NCI-H146 treated with DMSO at 0.1 percent for 48 hours (cell line): Measurements from ENCODE around the gene PLEKHD1.
A peak's percentile ranks its signal among the peaks of the same experiment; 100 is the strongest.
"Not testable (repeated sequence)": the region's sequence is repeated elsewhere in the genome, so short reads cannot be mapped to it uniquely, and the experiment has no call there.

Experiments used
- DNase-seq: peaks from one replicate; lab custom pipeline; 2025; ENCODE audit not compliant: unreplicated experiment; lab: John Stamatoyannopoulos, UW

Gene PLEKHD1

DNA sequence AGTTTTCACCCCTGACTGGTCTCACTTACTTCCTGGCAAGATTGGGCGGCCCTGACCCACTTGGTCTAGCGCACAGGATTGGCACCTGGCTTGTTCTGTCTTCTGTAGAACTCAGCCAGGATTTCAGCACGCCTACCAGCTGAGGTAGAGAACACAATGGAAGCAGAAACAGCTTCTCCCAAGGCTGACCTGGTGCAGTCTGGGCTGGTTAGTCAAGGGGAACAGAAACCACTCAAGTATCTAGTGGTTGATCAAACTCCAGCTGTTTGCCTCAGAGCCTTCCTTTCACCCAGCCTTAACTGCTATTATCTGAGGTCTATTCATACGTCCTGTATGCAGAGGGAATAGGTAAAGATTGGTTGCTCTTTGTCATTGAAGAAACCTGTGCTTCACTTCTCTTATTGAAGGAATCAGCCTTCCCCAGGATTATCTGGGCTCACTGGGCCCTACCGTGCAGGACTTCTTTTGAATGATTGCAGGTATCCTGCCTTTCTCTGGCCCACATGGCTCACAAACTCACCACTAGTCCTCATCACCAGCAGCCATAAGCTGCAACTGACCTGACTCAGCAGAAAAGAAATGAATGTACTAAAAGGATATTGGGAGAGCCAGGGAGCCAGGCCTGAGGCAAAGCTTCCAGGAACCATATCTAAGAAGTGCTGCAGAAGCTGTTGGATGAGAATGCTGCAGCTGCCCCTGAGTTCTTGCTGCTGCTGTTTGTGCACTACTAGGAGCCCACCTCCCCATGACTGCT, 2.5 kb upstream of the PLEKHD1 start:
- DNase-seq = no peak

DNA sequence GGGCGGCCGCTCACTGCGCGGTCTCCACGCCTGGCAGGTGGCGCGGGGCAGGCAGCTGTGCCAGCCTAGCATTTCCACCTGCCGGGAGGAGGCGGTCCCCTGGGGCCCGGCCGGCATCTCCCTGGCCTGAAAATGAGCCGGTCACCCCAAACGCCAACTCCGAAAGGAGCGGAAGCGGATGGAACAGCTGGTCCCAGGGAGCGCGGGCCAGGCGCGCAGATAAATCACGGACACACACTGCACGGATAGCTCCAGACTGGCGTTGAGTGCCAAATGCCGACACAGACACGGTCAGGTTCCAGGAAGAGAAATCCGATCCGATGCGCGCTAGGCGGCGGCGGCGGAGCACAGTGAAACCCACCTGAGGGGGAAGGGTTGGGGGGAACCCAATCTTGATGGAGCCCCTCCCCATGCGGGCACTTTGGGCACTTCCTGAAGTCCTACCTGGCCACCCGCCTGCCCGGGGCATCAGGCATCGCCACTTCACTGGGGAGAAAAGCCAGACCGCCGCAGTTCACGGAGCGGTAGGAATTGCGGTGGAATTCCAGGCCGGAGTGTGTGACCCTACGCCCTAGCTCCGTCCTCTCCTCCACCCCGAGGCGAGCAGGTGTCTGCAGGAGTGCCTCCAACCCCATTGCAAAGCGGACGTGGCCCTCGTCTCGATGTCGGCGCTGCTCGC, 624 bp upstream of the PLEKHD1 start:
- DNase-seq = peak; percentile 5

DNA sequence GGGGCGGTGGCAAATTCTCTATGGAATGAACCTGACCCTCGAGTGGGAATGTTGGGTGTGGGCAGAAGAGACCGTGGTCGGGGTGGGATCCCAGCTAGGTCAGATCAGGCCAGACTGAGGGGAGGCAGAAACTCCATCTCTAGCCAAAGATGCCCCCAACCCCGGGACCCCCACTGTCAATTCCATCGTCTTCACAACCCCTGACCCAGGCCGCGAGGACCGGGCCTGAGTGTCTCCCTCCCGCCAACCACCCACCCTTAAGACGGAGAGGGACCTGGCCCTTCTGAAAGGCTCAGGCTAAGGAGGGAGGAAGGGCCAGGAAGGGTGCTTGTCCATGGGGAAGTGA, 760 bp downstream of the PLEKHD1 start:
- DNase-seq = no peak

DNA sequence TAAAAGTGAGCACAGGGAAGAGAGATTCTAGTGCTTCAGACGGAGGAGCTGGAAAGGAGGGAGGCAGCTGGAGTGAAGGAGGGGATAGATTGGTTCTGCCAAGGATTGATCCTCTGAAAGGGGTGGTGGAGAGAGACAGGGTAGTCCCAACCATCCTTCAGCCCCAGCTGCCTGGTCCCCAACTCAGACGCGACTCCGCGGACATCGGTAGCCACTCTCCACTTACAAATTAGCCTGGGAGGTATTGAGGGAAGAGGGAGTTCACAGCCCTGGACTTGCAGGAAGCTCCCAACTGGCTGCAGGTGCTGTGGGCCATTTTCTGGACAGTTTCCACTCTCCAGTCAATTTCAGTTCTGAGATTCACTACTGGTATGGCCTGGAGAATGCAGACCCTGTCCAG, 1.2 kb downstream of the PLEKHD1 start:
- no peak for DNase-seq

DNA sequence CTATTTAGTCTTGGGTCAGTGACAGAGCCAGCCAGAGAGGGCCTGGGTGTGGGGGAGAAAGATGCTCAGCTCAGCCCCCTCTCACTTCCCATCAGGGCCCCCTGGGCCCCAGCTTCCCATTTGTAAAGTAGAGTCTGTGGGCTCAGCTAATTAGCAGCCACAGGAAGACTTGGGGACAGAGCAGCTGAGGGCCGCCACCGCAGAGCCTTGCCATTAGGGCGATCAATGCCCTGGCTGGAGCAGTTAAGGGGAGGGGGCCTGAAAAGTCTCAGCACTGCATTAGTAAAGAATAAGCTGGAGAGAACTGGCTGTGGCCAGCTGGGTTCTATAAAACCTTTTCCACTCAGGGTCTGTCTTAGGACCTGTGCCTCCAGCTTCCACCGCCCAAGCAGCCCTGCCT, 2.7 kb downstream of the PLEKHD1 start:
- DNase-seq = no peak

DNA sequence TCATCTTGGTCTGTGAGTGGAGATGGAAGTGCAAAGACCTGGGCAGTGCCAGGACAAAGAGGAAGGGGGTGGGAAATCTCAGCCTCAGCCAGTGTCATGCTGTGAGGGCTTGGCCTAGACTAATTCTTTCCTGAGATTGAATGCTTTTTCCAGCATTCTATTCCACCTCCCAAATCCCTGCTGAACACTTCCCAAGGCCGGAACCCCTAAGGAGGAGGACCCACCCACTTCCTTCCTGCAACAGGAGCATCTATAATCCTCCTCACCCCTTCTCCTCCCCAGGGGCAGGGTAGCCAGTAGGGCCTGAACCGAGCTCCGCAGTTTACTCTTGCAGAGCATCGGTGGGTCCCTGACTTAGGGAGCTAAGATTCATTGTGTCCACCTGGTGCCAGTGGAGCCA, 3.2 kb downstream of the PLEKHD1 start:
- no peak for DNase-seq

DNA sequence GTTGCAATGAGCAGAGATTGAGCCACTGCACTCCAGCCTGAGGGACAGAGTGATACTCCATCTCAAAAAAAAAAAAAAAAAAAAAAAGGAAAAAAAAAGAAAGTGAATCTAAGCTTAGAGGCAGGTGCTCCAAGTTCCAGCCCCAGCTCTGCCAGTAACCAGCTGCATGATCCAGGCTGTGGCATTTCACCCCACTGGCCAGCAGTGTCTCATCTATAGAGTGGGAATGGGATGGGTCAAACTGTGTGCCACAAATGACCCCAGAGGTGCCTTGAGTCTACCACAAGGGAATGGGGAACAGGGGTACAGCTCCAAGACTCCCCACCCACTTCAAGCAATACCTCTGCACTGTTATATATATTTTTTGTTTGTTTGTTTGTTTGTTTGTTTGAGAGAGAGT, 5.0 kb downstream of the PLEKHD1 start:
- DNase-seq = no peak

DNA sequence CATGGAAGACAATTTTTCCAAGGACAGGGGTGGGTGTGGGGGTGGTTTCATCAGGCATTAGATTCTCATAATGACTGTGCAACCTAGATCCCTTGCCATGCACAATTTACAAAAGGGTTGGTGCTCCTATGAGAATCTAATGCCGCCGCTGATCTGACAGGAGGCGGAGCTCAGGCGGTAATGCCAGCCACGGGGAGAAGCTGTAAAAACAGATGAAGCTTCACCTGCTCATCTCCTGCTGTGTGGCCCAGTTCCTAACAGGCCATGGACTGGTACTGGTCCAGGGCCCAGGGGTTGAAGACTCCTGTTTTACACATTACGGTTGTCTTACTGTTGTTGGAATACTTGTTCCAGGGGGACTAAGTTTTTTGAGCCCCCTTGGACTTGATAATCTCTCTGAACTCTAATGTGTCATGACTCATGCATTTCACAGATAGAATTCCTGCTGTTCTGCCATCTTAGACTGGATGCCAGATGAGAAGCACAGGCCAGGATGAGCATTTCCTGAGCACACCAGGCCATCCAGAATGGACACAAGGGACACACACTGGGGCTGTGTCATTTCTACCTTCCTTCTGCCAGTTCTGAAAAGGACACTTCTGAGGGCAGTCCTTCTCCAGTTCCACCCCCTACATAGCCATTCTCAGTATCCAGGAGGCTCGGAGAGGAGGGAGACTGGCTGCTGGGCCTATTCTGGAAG, 5.8 kb downstream of the PLEKHD1 start:
- DNase-seq = no peak

DNA sequence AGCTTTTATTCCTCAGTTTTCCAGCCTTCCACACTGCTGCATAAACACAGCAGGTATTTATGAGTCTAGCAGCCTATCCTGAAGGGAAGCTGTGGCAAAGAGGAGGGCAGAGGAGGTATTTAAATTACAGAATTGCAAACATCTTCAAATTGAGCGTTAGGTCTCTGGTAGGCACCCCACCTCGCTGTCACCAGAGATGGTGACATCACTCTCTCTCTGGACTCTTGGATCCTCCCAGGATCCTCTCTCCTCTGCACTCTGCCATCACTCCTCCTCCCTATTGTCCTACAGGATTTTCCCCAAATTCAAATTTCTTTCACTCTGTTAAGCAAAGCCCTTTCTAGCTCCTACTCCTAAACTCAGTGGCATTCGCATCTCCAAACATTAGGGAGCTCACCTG, 6.7 kb downstream of the PLEKHD1 start:
- no peak for DNase-seq

DNA sequence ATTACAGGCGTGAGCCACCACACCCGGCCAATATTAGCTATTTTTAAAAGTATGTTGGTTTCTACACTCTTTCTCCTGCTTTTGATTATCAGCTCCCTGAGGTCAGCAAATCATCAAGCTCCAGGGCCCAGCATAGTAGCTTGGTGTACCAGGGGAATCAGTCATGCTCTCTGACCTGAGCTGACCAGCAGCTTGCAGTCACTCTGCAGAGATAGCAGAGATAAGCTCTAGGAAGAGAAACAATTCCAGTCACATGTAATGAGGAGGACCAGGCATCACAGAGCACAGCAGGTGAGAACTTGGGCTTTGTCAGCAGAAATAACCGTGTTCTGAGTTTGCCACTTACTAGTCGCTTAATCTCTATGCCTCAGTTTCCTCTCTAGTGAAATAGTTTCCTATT, 8.5 kb downstream of the PLEKHD1 start:
- DNase-seq = no peak

DNA sequence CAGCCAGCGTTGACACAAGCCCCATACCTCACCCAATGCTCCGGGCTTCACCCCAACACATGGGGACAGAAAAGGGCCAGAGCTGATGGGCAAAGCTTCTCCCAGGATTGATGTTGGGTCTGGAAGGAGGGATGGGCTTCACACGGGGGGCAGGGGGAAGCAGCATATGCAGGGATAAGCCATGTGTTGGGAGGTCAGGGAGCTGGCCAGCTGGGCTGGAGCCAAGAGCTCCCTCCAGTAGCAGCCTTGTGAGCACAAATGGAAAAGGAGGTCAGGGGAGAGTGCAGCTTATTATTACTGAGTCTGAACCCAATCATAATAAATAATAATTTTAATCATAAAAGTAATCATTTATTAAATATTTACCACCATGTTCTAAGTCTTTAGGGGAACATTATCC, 9.3 kb downstream of the PLEKHD1 start:
- no peak for DNase-seq

DNA sequence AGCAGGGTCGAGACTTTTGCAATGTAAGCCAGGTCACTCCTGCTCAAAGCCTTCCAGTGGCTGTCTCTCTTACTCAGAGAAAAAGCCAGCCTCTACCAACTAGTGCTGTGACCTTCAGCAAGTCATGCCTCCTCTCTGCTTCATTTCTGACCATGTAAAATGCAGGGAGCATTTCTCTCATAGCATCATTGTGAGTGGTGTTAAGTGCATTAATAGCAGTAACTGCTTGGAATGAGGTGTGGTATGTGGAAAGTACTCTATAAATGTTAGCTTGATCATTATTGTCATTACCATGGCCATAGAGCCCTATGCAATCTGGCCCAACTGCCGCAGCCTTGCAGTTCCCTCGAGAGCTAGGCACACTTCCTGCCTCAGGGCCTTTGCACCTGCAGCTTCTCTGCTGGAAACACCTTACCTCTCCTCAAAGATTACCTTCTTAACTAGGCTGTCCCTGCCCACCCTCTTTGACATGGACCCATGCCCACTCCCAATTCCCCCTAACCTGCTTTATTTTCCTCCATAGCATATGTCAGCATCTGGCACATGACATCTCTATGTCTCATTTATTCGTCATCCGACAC, 10.9 kb downstream of the PLEKHD1 start:
- DNase-seq = no peak

DNA sequence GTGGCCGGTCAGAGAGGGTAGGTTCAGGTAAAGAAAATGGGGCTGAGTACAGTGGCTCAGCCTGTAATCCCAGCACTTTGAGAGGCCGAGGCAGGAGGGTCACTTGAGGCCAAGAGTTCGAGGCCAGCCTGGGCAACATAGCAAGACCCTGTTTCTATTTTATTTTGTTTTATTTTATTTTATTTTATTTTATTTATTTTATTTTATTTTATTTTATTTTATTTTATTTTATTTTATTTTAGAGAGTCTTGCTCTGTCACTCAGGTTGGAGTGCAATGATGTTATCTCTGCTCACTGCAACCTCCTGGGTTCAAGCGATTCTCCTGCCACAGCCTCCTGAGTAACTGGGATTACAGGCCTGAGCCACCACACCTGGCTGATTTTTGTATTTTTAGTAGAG, 13.3 kb downstream of the PLEKHD1 start:
- DNase-seq = not testable (repeated sequence)

DNA sequence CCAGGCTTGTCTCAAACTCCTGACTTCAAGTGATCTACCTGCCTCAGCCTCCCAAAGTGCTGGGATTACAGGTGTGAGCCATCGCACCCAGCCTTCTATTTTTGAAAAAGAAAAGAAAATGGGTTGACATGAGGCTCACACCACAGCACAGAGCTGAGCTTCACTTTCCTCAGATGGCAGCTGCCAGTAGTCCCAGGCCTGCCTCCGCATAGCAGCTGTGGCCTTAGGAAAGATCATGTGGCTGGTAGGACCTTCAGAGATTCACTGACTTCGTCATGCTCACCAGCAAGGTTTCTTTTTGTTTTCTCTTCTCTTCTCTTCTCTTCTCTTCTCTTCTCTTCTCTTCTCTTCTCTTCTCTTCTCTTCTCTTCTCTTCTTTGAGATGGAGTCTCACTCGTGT, 13.8 kb downstream of the PLEKHD1 start:
- not testable (repeated sequence) for DNase-seq

DNA sequence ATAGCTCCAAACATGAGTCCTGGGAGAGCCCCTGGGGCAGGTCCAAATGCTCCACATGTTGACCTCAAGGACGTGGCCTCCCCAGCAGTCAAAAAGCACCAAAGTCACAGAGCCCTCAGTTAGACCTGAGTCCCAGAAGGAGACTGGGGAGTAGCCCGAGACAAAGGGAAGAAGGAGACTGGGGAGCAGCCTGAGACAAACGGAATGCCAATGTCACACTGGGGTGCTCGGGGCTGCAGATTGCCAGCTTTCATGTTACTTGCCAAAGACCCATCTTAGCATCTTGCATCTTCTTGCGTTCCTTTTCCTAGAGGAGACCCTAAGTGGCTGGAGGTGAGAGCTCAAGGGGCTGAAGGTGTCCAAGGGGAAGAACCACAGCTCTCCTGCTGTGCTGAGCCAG, 14.9 kb downstream of the PLEKHD1 start:
- DNase-seq = no peak

DNA sequence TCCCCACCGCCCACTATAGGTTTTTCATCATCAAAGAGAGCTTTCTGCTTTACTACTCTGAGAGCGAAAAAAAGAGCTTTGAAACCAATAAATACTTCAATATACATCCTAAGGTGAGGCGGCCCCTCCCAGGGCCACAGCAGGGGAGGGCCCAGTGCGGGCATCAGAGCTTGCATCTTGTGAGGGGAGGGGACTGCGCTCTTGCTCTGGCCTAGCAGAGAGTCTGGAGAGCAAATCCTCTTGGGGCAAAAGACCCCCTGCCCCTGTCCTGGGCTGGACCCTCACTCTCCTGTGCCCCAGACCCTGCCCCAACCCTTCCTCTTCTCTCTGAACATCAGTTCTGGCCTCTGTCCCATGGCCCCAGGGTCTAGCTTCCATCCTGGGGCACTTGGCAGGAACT, 15.6 kb downstream of the PLEKHD1 start:
- DNase-seq = no peak

DNA sequence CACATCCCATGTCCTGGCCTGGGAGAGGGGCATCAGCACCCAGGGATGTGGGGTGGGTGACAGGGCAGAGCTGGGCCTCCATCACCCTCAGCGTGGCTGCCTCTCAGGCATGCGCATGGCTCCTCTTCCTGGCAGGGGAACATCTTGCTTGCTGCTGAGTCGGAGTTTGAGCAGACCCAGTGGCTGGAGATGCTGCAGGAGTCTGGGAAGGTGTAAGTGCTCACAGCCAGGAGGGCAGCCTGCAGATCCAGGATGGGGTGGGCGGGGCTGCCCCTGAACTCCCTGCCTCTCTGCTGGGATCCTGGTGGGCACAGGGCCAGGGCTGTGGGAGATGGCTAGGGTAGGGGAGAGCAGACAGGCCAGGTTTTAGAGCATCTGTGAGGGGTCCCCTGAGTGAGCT, 16.2 kb downstream of the PLEKHD1 start:
- no peak for DNase-seq

DNA sequence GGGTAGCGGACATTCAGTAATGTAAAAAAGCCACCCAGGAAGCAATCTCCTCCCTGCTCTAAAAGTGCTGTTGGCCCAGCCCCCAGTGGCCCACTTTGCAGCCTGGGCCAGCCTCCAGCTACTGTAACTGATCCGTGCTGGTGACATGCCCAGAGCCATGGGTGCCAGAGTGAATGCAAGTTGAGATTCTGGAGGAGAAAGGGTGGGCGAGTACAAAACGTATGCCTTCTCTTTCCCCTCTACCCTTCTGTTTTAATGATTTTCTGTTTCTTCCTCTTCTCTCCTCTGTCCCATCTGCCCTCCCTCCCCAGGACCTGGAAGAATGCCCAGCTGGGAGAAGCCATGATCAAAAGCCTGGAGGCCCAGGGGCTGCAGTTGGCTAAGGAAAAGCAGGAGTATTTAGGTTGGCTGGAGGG, 16.9 kb downstream of the PLEKHD1 start:
- DNase-seq = no peak

DNA sequence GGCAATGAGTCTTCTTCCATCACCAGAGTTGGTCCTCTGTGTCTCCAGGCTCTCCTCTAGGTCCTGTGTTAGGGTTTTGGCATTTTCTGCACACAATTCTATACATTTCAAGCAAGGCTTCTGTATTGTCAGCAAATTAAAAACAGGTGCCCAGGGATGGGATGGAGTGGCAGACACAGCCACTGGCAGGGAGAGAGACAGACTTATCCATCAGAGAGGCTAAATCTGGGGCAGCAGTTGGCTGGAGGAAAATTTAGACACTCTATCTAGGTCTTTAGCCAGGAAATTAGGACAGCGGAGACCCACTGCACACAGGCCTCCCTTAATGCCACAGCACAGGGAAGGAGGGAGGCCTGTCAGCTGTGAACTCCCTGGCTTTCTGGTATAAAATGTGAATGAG, 20.2 kb downstream of the PLEKHD1 start:
- no peak for DNase-seq

DNA sequence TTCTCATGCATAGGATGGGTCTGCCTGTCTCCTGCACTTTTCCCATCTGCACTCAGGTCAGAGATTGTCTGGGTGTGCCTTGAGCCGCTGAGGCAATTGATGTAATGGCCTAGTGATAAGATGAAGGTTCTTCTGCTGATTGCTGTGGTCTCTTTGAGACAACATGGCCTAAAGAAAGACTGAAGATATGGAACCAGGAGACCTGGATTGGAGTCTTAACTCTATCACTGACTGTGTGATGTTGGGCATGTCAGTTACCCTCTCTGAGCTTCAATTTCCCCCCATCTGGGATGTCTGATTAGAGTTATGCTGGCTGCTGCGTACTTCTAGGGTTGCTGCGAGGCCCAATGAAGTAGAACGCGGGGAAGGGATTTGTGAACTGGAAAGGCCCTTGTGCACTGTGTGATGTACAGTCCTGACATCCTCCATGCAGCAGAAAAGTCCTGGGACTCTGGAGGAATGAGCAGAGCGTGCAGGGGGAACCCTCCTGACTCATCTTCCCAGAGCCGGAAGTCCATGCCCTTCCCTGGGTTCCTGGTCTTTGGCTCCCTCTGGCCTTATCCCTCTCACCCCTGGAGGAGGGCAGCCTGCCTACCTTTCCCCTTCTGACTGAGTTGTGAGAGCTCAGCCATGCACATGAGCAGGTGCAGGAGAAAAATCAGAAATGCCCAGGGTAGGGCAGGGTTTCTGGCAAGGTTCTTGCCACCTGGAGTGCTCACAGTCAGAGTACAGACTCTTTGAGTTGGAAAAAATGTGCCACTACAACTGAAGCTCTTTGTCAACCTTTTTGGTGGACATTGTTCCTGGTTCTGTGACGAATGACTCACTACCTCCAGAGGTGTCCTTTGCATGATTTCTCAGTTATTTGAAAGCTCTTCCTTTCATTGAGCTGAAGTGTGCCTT, 21.1 kb downstream of the PLEKHD1 start:
- DNase-seq = peak; percentile 1

DNA sequence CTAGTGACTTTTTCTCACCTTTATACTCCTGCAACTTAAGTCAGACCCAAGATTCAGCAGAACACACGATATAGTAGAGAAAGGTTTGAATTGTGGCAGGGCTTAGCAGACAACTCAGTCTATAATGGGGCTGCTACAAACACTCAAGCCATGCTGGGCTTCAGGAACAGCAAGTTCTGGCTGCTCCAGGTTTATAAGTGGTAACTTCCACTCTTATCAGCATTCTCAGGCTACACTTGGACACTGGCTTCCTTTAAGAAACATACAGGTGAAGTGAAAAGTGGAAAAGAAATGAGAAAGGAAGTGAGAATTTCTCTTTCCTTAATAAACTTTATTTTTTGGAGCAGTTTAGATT, 21.7 kb downstream of the PLEKHD1 start:
- no peak for DNase-seq
